IPS DF 4.7 (cell line): ENCODE results near the gene CAPN8.
A peak's percentile ranks its signal among the peaks of the same experiment; 100 is the strongest.

Source experiments
- DNase-seq: peaks from one replicate; pipeline ENCODE4 v3.0.0-alpha.2; 2013; ENCODE audit warnings: low spot score; ENCODE audit errors: extremely low read depth

CAPN8 gene

GRCh38 chr1:223654083-223654482 is 11.4 kb downstream of the CAPN8 start:
- no peak for DNase-seq

DNA sequence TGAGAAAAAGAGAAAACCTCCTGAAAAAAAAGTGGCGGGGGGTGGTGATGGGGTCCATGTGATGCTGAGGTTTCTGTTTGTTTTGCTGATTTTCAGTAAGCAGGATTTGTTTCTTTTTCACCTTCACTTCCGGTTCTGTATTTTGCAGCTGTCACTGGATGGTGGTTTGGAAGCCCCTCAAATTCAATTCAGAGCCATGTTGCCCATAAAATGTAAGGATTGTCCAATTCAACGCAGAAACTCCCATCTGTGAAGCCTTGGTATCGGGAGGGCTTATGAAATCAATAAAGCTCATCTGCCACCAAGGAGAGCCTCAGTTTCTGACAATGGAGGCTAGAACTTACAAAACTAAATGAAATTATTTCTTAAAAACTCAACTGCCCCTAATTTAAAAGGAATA is 12.1 kb downstream of the CAPN8 start:
- no peak for DNase-seq

DNA sequence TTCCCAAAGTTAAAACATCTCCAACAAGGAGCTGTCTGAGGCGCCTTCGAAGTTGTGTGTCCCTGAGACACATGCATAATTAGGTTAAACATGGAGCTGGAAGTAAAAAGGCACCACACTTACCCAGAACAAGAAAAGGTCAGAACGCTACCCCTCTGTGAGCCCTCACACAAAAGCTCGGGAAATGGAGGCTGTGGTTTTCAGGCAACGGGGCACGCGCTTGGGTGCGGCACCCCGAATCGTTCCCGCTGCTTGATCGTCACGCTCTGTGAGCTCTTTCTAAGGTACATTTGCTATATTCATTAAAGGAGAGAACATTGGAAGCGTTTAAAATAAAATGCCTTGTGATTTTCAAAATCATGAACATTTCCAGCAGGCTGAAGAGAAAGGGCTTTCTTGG is 12.5 kb downstream of the CAPN8 start:
- no peak for DNase-seq

- DNase-seq: no peak
These were observed 13.0 kb downstream of the CAPN8 start for GRCh38 chr1:223652436-223652941.

DNA sequence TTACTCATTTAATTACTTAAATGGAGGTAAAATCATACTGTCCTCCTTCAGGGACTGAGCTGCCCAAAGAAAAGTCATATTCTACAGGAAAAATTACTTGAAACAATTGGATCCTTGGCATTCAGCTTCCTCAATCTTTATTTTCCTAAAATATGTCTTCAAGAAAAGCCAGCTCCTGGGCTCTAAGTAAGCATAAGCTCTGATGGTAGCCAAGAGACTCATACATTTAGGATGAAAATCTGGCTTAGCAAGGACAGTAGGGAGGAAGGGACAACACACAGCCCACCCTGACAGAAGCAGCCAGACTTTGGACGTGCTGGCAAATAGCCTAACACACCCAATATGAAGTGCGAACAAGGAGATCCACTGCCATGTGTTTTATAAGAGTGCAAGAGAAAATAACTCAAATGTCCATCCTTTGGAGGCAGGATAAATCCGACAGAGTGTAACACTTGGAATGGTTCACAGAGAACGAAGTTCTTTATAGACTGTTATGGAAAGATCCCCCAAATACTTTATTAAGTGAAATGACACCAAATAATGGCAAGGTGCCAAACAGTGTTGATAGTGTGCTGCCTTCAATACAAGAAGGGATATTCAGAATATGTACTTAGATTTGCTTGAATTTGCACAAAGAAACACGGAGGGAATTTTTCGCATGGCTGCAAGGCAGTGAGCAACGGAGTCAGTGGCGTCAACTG is 14.1 kb downstream of the CAPN8 start:
- DNase-seq: no peak

GRCh38 chr1:223650465-223650864 is 15.0 kb downstream of the CAPN8 start:
- no peak for DNase-seq

GRCh38 chr1:223649222-223649621 is 16.3 kb downstream of the CAPN8 start:
- DNase-seq: no peak

DNA sequence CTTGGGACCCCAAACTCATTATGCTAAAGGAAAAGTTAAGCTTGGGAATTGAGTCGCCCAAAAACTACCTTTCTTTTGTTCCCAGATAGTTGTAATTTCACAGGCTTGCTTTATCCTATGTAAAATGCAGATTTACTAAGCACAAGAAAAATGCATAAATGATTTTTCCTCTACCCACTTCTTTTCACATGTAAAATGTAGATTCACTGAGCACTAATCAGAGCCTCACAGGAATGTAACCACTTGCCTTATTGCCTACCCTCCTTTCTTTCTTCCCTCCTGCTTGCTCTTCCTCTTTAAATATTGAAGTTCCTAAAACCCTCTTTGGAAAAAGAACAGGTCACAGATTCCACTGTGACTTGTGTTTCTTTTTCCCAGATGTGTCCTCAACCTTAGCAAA is 18.3 kb downstream of the CAPN8 start:
- DNase-seq: no peak

GRCh38 chr1:223645903-223646302 is 19.6 kb downstream of the CAPN8 start:
- DNase-seq: no peak

GRCh38 chr1:223642237-223642636 is 23.3 kb downstream of the CAPN8 start:
- no peak for DNase-seq

GRCh38 chr1:223641523-223642039 is 23.9 kb downstream of the CAPN8 start:
- DNase-seq: no peak

GRCh38 chr1:223639331-223639749 is 26.2 kb downstream of the CAPN8 start:
- DNase-seq: no peak

DNA sequence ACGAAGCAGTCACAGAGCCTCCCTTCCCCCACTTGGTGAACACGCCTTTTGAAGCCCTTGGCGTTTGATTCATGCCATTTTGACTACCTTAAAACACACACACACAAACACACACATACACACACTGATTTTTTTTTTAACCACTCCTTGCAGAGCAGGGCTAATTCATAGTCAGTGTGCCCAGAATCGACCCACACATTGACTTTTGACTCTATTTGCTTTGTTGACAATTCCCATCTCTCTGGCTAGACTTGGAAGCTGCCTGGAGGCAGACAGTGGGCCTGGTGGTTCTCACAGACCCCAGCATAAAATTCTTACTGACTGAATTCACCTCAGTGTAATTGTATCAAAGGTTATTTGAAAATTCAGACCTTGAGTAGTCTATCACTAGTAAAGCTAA is 30.3 kb downstream of the CAPN8 start:
- no peak for DNase-seq

DNA sequence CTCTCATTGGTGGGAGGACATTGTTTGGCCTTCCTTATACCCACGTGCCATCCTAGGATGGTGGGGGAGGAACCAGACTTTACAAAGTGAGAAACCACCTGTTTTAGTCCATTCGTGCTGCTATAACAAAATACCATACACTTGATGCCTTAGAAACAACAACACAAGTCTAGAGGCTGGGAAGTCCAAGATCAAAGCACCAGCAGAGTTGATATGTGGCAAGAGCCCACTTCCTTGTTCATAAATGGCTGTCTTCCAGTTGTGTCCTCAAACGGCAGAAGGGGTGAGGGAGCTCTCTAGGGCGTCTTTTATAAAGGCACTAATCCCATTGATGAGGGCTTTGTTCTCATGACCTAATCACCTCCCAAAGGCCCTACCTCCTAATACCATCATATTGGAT is 31.1 kb downstream of the CAPN8 start:
- no peak for DNase-seq

DNA sequence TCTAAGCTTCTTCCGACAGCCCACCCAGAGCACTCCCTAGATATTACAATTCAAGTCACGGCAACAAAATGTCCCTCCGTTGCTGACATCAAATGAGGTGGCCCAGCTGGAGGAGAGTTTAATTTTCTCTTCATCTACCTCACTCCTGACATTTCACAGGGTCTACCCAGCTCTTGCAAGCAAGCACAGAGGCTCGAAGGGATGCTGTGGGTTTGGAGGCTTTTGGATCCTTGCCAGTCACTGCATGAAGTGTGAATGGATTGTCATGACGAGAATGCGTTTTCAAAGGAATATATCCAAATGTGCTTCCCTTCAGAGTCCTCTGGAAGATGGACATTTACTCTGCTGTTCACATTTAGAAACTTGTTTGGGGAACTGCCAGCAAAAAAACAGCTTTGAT is 33.5 kb downstream of the CAPN8 start:
- no peak for DNase-seq

DNA sequence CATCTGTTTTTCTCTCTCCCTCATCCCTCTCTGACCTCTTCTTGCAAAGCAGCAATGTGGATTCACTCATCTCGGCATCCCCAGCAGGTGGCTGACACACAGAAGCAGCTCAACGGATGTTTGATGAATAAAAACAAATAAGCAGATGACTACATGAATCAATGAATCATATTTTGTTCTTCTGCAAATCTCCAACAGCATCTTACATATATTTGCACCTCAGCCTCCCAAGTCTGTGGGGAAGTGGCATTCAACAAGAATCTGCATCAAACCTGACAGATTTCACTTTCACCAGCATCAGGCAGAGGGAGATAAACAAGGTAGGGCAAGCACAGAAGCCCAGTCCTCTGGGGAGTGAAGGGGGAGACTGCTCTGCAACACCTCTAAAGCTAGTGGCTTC is 34.0 kb downstream of the CAPN8 start:
- DNase-seq: no peak

GRCh38 chr1:223629126-223629457 is 36.4 kb downstream of the CAPN8 start:
- DNase-seq: no peak

DNA sequence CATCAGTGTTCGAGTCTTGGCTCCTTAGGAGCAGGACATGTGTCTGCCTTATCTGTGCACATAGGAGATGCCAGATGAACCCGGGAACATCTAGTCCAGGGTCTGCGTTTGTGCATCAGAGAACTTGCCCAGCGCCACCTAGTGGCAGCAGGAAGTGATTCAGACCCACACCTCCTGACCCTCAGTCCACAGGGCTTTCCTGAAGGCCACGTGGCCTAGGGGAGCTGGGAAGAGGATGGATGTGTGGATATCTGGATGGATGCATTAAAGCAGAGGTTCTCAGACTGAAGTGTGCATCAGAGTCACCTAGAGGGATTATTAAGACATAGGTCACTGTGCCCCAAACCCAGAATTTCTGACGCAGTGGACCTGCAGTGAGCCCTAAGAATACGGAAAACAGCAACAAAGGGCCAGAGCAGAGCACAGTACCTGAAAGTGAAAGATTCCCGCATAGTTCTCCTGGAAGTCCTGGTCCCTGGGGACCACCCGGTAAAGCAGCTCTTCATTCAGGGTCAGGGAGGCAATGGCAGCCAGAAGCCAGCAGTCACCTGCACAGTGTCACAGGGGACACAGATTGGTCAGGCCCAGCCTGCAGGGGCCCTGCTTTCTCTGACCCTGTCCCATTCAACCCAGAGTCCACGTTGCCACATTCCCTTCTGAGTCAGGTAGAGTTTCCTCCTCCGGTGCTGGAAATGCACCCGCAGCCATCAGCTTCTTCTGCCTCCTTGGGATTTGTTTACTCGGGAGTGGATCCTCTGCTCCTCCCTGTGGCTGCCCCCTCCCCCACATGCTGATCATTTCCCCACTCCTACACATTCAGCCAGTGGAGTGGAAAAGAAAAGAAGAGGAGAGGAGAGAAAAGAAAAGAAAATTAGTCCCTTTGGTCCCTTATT is 37.0 kb downstream of the CAPN8 start:
- peak; percentile 44 for DNase-seq

- no peak for DNase-seq
These were observed 43.2 kb downstream of the CAPN8 start for GRCh38 chr1:223622132-223622842.

DNA sequence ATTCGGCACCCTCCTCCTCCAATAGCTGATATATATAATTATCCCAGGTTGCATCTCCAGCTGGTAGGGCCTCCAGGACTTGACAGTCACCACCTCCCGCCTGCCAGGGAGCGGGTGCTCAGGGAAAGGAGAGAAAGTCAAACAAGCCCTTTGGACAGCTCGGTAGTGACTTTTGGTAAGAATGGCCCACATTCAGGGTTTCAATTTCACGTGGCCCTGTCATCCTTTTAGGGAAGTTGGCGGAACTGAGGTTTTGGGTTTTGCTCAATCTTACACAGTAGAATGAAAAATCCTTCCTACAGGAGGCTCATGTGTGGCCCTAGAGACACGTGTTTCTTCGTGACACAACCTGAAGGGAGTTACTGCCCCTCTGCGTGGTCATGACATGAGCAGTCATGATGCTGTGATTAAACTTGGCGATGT is 44.2 kb downstream of the CAPN8 start:
- DNase-seq: no peak

GRCh38 chr1:223620297-223620897 is 45.1 kb downstream of the CAPN8 start:
- DNase-seq: no peak
